Osteoblast (primary cell): ENCODE measurements around the gene SAPCD2. TPM values are rescaled to one million over a fixed set of nuclear protein-coding genes. Genes with fewer than 3 reads are reported as not detected.

Source experiments
- DNase-seq: peaks from one replicate; pipeline ENCODE4 v3.0.0; 2011; ENCODE audit warnings: low spot score, mixed read lengths; ENCODE audit not compliant: insufficient read length; ENCODE audit errors: missing footprints
- H2AFZ ChIP-seq: 2 replicates; pipeline ENCODE4 v1.6.0; 2011; ENCODE audit warnings: mild to moderate bottlenecking, low read length
- H3K27ac ChIP-seq: 2 replicates; pipeline ENCODE4 v1.5.1; 2011; ENCODE audit warnings: mild to moderate bottlenecking, low read depth, low read length, moderate library complexity
- H3K27me3 ChIP-seq: 2 replicates; pipeline ENCODE4 v1.6.0; 2012; ENCODE audit warnings: mild to moderate bottlenecking, control low read depth, inconsistent platforms, low read length, moderate library complexity; ENCODE audit not compliant: insufficient read depth
- H3K36me3 ChIP-seq: 2 replicates; pipeline ENCODE4 v1.5.1; 2011; ENCODE audit warnings: mild to moderate bottlenecking, low read length, control low read depth, moderate library complexity; ENCODE audit not compliant: insufficient read depth
- H3K4me1 ChIP-seq: 2 replicates; pipeline ENCODE4 v1.5.1; 2011; ENCODE audit warnings: mild to moderate bottlenecking, low read length, control low read depth, moderate library complexity; ENCODE audit not compliant: insufficient read depth
- H3K4me2 ChIP-seq: 2 replicates; pipeline ENCODE4 v1.6.0; 2011; ENCODE audit warnings: mild to moderate bottlenecking, low read length; ENCODE audit not compliant: insufficient read depth
- H3K4me3 ChIP-seq: fragments of 200-600 bp; sonication (generic); 3 replicates; pipeline ENCODE4 v1.5.1; 2012; ENCODE audit warnings: mild to moderate bottlenecking, low read length, inconsistent platforms; ENCODE audit not compliant: insufficient read depth
- H3K79me2 ChIP-seq: 2 replicates; pipeline ENCODE4 v1.6.0; 2012; ENCODE audit warnings: mild to moderate bottlenecking, low read length, control low read depth, inconsistent platforms; ENCODE audit not compliant: insufficient read depth
- H3K9me3 ChIP-seq: 2 replicates; pipeline ENCODE4 v1.5.1; 2011; ENCODE audit warnings: low read depth, low read length, control low read depth
- H4K20me1 ChIP-seq: 2 replicates; pipeline ENCODE4 v1.6.0; 2012; ENCODE audit warnings: mild to moderate bottlenecking, low read length, control low read depth; ENCODE audit not compliant: insufficient read depth
- CTCF ChIP-seq: IDR thresholded peaks from 2 replicates; pipeline ENCODE4 v1.5.1; 2011; ENCODE audit warnings: mild to moderate bottlenecking, low read depth, low read length, moderate library complexity; ENCODE audit errors: extremely low read depth
- total RNA-seq: library from RNA; depleted of rRNA; stranded (reverse); fragments of >200 nt; gene quantifications from 2 replicates; pipeline ENCODE4 v1.2.3, GENCODE V29; 2012

The SAPCD2 gene
- total RNA-seq, 1 donor: 1.1 TPM

DNA sequence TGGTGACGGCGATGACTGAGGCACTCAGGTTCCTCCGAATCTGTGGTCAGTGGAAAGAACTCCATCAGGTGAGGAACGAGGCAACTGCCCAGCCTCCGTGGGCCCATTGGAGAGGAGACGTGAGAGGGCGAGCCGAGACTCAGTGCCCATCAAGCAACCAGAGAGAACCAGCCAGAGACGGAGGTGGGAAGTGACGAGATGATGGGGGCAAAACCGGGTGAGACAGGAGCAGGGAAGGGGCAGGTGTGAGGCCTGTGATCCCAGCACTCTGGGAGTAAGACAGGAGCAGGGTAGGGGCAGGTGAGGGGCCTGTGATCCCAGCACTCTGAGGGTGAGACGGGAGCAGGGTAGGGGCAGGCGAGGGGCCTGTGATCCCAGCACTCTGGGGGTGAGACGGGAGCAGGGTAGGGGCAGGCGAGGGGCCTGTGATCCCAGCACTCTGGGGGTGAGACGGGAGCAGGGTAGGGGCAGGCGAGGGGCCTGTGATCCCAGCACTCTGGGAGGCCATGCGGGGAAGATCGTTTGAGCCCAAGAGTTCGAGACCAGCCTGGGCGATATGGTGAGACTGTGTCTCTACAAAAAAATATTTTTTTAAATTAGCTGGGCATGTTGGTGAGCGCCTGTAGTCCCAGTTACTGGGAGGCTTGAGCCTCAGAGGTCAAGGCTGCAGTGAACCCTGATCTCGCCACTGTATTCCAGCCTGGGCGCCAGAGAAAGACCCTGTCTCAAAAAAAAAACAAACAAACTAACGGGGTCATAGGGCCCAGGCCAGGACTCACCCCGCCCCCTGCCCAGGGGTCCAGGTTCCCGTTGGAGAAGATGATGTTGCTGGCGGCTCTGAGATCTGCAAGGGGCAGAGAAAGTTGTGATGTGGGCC lies 40.8 kb upstream of the SAPCD2 start:
- H3K36me3 ChIP-seq: peaks cover 19% of the 10 kb centered on the region
- no peak for TF ChIP-seq CTCF

GRCh38 chr9:137110147-137110910 lies 40.0 kb upstream of the SAPCD2 start:
- H3K79me2 ChIP-seq: peaks cover 5% of the 10 kb centered on the region
- no peak overlapping the region for H3K27ac ChIP-seq
- H3K9me3 ChIP-seq: no peaks in the 10 kb centered on the region
- no peak overlapping the region for H2AFZ ChIP-seq
- no peak overlapping the region for H3K4me2 ChIP-seq
- no peaks in the 10 kb centered on the region for H3K4me1 ChIP-seq
- no peak overlapping the region for H3K4me3 ChIP-seq
- no peaks in the 10 kb centered on the region for H3K27me3 ChIP-seq
- H4K20me1 ChIP-seq: peaks cover 5% of the 10 kb centered on the region
- peak; percentile 79 for DNase-seq
- peaks cover 19% of the 10 kb centered on the region for H3K36me3 ChIP-seq
- TF ChIP-seq CTCF: no peak

More for the DNA sequence above, 40.8 kb upstream of the SAPCD2 start:
- peak; percentile 93 for DNase-seq
- no peak overlapping the region for H2AFZ ChIP-seq
- peaks cover 5% of the 10 kb centered on the region for H4K20me1 ChIP-seq
- no peak overlapping the region for H3K4me3 ChIP-seq
- H3K4me2 ChIP-seq: no peak overlapping the region
- no peaks in the 10 kb centered on the region for H3K9me3 ChIP-seq
- H3K79me2 ChIP-seq: peaks cover 5% of the 10 kb centered on the region
- H3K27ac ChIP-seq: no peak overlapping the region
- no peaks in the 10 kb centered on the region for H3K27me3 ChIP-seq
- H3K4me1 ChIP-seq: no peaks in the 10 kb centered on the region

DNA sequence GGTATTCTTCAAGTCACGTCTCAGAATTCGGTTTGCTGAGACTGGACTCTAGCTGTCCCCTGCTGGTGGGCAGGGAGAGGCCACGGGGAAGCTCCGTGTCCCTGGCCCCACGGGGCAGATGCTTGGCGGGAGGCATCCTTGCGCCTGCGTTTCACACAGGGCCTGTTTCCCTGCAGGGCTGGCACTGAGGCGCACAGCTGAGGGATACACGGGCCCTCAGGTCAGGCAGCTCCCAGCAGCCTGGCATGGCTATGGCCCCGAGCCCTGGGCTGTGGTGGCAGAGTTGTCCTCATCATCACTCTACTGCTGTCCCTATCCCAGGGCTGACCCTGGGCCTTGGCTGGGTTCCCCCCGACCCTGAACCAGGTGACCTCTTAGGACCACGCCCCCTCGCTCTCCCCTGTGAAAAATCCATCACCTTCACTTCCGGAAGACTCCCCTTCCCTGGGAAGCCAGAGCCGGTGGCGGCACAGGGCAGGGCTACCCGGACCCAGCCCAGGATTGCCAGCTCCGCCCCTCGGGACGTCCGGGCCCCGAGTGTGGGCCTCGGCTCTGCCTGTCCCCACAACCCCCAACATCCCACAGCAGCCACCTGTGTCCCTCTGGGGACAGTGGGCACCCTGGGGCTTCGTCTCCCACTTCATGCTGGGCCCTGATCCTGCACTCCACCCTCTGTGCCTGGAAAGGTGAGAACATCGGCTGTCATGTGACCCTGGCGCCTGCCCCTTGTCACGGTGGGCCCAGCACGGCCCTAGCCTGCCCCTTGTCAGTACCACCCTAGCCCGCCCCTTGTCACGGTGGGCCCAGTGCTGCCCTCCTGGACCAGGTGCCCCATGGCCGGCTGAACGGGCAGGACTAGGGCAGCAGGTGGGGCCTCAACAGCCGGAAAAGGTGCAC lies 39.1 kb upstream of the SAPCD2 start:
- no peaks in the 10 kb centered on the region for H3K9me3 ChIP-seq
- no peak overlapping the region for H3K4me2 ChIP-seq
- no peaks in the 10 kb centered on the region for H3K4me1 ChIP-seq
- H4K20me1 ChIP-seq: peaks cover 5% of the 10 kb centered on the region
- H3K79me2 ChIP-seq: peaks cover 5% of the 10 kb centered on the region
- no peak overlapping the region for H2AFZ ChIP-seq
- H3K4me3 ChIP-seq: no peak overlapping the region
- no peak for TF ChIP-seq CTCF
- peaks cover 20% of the 10 kb centered on the region for H3K36me3 ChIP-seq
- H3K27me3 ChIP-seq: no peaks in the 10 kb centered on the region
- peak; percentile 91 for DNase-seq
- no peak overlapping the region for H3K27ac ChIP-seq
